Measurements from ENCODE around the gene VPS37D. TPM values are rescaled to one million over a fixed set of nuclear protein-coding genes. Genes with fewer than 3 reads are reported as not detected.

VPS37D gene
- total RNA-seq, 1 donor from 2014 or later = 15.4 TPM

DNA sequence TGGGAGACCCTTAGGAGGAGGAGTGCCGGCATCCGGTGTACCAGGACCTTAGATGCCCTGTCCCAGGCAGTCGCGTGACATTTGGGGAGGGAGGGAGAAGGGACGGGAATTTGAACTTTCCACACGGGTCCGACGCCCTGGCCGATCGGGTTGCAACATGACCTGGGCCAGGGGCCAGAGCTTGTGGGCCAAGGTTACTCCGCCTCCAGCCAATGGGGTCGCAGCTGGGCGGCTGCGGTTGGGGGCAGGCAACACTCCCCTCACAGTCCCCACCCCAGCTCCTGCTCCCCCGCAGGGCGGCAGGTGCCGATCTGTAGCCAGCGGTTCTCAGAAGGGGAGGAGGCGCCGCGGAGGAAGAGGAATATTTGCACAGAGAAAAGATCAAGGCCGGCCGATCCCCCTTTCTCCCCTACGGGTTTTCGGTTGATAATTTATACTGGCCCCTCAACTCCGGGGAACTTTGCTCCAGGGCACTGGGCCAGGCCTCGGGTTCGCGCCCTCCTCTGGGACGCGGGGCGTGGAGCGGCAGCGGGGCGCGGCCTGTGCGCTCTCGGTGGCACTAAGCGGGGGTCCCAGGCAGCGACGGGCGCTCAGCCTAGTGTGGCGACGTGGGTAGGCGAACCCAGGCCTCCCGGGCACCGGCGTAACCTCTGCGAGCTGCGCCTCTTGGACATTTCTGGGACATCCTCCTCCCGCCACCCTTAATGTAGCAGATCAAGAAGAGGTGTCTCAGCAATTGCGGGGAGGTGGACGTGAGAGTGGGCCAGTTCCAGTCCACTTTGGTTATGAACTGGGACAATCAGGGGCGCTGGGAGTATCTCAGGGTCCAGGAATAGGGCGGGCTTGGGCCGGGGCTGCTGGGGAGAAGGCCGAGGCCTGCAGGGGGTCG lies 44.5 kb upstream of the VPS37D start:
- Mint-ChIP-seq H3K27ac (no peak overlapping the region), H3K36me3 (no peaks in the 10 kb centered on the region), H3K9me3 (no peaks in the 10 kb centered on the region), H3K4me1 (peaks cover 8% of the 10 kb centered on the region), H3K4me3 (peak overlapping the region; percentile 55), H3K27me3 (ENCODE audit: low read depth) (peaks cover 68% of the 10 kb centered on the region)
- DNase-seq (ENCODE audit: low spot score in 2 of 2, unreplicated experiment in 2 of 2) = no peak
- TF ChIP-seq, protein P1, sequence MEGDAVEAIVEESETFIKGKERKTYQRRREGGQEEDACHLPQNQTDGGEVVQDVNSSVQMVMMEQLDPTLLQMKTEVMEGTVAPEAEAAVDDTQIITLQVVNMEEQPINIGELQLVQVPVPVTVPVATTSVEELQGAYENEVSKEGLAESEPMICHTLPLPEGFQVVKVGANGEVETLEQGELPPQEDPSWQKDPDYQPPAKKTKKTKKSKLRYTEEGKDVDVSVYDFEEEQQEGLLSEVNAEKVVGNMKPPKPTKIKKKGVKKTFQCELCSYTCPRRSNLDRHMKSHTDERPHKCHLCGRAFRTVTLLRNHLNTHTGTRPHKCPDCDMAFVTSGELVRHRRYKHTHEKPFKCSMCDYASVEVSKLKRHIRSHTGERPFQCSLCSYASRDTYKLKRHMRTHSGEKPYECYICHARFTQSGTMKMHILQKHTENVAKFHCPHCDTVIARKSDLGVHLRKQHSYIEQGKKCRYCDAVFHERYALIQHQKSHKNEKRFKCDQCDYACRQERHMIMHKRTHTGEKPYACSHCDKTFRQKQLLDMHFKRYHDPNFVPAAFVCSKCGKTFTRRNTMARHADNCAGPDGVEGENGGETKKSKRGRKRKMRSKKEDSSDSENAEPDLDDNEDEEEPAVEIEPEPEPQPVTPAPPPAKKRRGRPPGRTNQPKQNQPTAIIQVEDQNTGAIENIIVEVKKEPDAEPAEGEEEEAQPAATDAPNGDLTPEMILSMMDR (IDR thresholded peaks at IDR 0.05; ENCODE audit: unreplicated experiment) = no peak

DNA sequence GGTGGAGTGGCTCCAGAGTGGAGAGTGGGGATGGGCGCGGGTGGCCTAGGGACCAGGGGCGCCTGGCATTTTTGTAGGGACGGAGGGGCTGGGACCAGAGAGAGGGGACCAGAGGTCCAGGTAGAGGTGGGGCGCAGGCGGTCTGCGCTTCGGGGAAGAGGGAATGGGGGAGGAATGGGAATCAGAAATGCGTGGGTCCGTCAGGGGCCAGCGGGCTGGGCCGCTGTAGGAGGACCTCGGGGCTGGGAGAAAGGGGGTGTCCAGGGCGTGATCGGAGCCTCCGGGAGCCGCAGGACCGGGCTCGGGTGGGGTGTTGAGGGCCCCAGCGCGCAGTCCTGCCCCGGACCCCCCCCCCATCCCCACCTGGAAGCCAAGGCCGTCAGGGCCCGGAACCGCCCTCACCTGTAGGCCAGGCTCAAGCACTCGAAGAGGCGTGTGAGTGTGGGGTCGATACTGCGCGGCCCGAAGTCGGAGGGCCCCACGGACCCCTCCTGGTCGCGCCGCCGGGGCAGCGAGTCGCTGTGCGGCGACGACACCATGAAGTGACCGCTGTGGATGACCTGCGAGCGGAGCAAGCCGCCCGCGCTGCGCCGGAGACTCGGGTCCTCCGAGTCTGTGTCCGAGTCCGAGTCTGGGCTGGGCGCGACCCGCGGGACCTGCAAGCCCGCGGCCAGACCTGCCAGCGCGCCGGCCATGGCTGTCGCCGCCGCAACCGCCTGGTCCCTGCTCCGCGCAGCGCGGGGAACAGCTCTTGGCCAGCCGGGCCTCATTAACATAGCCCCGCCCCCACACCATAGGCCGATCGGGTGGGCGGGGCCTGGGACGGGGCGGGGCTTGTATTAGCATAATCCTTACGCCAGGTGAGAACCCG lies 43.6 kb upstream of the VPS37D start, which contains the start of gene MLXIPL:
Gene MLXIPL, minus strand, starts transcription at position 725 of the 871 bp plus-strand sequence. Its CDS starts 30 bp downstream, at position 695.
- H3K27ac Mint-ChIP-seq = no peak within 1 kb of the TSS
- TF ChIP-seq, protein P1 (IDR thresholded peaks at IDR 0.05; ENCODE audit: unreplicated experiment) = no peak
- no peaks in the 10 kb centered on the region for H3K9me3 Mint-ChIP-seq
- H3K36me3 Mint-ChIP-seq = no peaks in the 10 kb centered on the region
- DNase-seq (ENCODE audit: low spot score in 2 of 2, unreplicated experiment in 2 of 2) = peak; percentile 76 to 78
- peaks cover 8% of the 10 kb centered on the region for H3K4me1 Mint-ChIP-seq
- peak within 1 kb of the TSS; percentile 55 for H3K4me3 Mint-ChIP-seq
- H3K27me3 Mint-ChIP-seq (ENCODE audit: low read depth) = peaks cover 77% of the 10 kb centered on the region

GRCh38 chr7:73624669-73625001 lies 43.0 kb upstream of the VPS37D start:
- Mint-ChIP-seq H3K9me3 (no peaks in the 10 kb centered on the region), H3K4me1 (peaks cover 8% of the 10 kb centered on the region), H3K4me3 (peak overlapping the region; percentile 51)

DNA sequence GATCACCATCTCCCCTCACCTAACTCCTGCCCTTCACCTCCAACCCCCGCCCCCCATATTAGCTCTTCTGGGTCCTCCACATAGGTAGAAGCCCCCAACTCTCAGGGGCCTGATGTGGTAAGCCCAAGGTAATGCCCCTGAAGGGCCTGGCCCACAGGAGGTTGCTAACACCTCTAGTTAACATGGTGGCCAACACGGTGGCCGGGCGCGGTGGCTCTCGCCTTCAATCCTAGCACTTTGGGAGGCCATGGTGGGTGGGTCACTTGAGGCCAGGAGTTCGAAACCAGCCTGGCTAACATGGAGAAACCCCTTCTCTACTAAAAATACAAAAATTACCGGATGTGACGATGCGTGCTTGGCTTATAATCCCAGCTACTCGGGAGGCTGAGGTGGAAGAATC lies 42.4 kb upstream of the VPS37D start:
- TF ChIP-seq, protein P1 (IDR thresholded peaks at IDR 0.05; ENCODE audit: unreplicated experiment) = no peak
- Mint-ChIP-seq H3K27ac (no peak overlapping the region), H3K36me3 (no peaks in the 10 kb centered on the region), H3K27me3 (ENCODE audit: low read depth) (peaks cover 79% of the 10 kb centered on the region), H3K4me3 (no peak overlapping the region), H3K4me1 (peaks cover 8% of the 10 kb centered on the region), H3K9me3 (no peaks in the 10 kb centered on the region)
- DNase-seq (ENCODE audit: low spot score in 2 of 2, unreplicated experiment in 2 of 2) = no peak

More at GRCh38 chr7:73624669-73625001, 43.0 kb upstream of the VPS37D start:
- Mint-ChIP-seq H3K36me3 (no peaks in the 10 kb centered on the region), H3K27me3 (ENCODE audit: low read depth) (peaks cover 80% of the 10 kb centered on the region), H3K27ac (no peak overlapping the region)
- no peak for DNase-seq (ENCODE audit: low spot score in 2 of 2, unreplicated experiment in 2 of 2)
- TF ChIP-seq, protein P1 (IDR thresholded peaks at IDR 0.05; ENCODE audit: unreplicated experiment) = no peak

DNA sequence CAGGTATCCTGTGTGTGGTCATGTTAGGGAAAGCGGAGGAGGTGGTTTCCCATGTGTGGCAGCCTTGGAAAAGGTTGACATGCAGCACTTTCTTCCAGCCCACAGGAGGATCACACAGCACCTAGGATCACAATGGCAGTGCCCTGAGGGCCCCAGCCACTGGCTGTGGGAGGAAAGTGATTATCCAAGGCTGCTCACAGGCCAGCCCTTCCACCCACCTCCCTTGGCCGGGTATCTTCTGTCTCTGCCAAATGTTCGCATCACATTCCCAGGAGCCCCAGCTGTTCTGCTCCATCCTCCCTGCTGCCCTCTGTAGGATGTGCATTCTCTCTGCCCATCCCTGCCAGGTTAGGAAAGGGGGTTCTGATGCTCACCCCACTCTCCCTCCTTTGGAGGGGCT lies 40.8 kb upstream of the VPS37D start:
- H3K36me3 Mint-ChIP-seq = no peaks in the 10 kb centered on the region
- TF ChIP-seq, protein P1 (IDR thresholded peaks at IDR 0.05; ENCODE audit: unreplicated experiment) = no peak
- no peak overlapping the region for H3K27ac Mint-ChIP-seq
- H3K9me3 Mint-ChIP-seq = no peaks in the 10 kb centered on the region
- DNase-seq (ENCODE audit: low spot score in 2 of 2, unreplicated experiment in 2 of 2) = no peak
- peaks cover 8% of the 10 kb centered on the region for H3K4me1 Mint-ChIP-seq
- H3K27me3 Mint-ChIP-seq (ENCODE audit: low read depth) = peaks cover 84% of the 10 kb centered on the region
- no peak overlapping the region for H3K4me3 Mint-ChIP-seq
